Ovary (tissue), 3 donors: ENCODE measurements around the gene SLC27A2.

Experiments
- EP300 ChIP-seq: sonication (generic); formaldehyde crosslinking; IDR thresholded peaks from one replicate; pipeline ENCODE4 v1.6.1; 2017; ENCODE audit warnings: antibody characterized with exemption
- POLR2A ChIP-seq: fragments of 450-650 bp; IDR thresholded peaks from one replicate; pipeline ENCODE4 v1.6.1; 2017; ENCODE audit warnings: antibody characterized with exemption, mild to moderate bottlenecking, moderate library complexity
- TF ChIP-seq, protein P1 (sequence below), 3 donors: fragments of 450-650 bp in 2 of 3; fragments of 200-600 bp in 1 of 3; IDR thresholded peaks; one replicate each; pipeline versions ENCODE4 v1.5.1 to v1.8.0; 2016 to 2022; ENCODE audit warnings: antibody characterized with exemption in 3 of 3, mild to moderate bottlenecking in 1 of 3
- donor health status: DM: no; HTN: no; CAD: no.

DNA sequence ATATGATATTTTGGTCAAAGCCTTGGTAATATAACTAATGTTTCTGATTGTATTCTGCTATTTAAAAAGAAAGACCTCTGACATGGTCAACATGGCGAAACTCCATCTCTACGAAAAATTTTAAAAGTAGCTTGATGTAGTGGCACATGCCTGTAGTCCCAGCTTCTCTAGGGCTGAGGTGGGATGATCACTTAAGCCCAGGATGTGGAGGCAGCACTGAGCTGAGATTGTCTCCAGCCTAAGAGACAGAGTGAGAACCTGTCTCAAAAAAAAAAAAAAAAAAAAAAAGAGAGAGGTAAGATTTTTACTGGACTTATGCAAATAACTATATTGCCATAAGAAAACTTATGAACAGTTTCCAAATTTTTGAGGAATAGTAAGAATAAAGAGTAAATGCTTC, 30.5 kb upstream of the SLC27A2 start:
- no peak for TF ChIP-seq POLR2A
- TF ChIP-seq, protein P1, sequence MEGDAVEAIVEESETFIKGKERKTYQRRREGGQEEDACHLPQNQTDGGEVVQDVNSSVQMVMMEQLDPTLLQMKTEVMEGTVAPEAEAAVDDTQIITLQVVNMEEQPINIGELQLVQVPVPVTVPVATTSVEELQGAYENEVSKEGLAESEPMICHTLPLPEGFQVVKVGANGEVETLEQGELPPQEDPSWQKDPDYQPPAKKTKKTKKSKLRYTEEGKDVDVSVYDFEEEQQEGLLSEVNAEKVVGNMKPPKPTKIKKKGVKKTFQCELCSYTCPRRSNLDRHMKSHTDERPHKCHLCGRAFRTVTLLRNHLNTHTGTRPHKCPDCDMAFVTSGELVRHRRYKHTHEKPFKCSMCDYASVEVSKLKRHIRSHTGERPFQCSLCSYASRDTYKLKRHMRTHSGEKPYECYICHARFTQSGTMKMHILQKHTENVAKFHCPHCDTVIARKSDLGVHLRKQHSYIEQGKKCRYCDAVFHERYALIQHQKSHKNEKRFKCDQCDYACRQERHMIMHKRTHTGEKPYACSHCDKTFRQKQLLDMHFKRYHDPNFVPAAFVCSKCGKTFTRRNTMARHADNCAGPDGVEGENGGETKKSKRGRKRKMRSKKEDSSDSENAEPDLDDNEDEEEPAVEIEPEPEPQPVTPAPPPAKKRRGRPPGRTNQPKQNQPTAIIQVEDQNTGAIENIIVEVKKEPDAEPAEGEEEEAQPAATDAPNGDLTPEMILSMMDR (IDR thresholded peaks at IDR 0.05), result no peak
- TF ChIP-seq EP300, result no peak
